B cell (primary cell): Measurements from ENCODE around the gene OXTR.

Experiments used
- CTCF ChIP-seq: fragments of 200-600 bp; IDR thresholded peaks from one replicate; pipeline ENCODE4 v1.8.0; 2022; ENCODE audit warnings: antibody characterized with exemption, mild to moderate bottlenecking
- EZH2 ChIP-seq: IDR thresholded peaks from 2 replicates; pipeline ENCODE4 v1.6.1; 2012; ENCODE audit warnings: borderline replicate concordance, low read depth, mild to moderate bottlenecking, moderate library complexity, low read length; ENCODE audit not compliant: insufficient read depth, poor library complexity, severe bottlenecking

- TF ChIP-seq CTCF: no peak
- no peak for TF ChIP-seq EZH2
These were observed 23.6 kb downstream of the OXTR start for GRCh38 chr3:8745619-8746370.
